Body of pancreas (tissue), 4 donors: Measurements from ENCODE around the gene FOXK2.

Experiments used
- POLR2A ChIP-seq, 3 donors: fragments of 450-650 bp; IDR thresholded peaks; one replicate each; pipeline ENCODE4 v1.6.1; 2016; ENCODE audit warnings: antibody characterized with exemption in 3 of 3, mild to moderate bottlenecking in 2 of 3
- TF ChIP-seq, protein P1 (sequence below), 7 experiments: fragments of 450-650 bp in 4 of 7; fragments of 200-600 bp in 3 of 7; sonication (generic) in 3 of 7; IDR thresholded peaks; one replicate each; pipeline ENCODE4 v1.5.1; 2016 to 2019; ENCODE audit warnings: antibody characterized with exemption in 7 of 7

DNA sequence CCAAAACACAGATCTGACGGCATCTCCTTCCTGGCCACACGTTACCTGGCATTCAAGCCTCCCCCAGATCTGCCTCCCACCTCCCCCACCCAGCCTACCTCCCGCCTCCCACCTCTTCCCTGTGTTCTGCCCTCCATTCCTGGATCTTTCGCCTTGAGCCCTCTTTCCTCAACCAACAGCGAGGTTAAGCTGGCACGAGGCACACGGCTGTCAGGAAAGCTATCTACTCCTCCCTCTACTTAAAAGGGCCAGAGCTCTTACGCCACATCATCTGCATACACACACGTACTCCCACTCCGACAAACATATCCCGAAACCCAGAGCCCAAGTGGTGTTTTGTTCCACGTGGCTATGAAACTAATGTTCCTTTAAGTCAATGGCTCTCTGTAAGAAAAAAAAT lies 110.7 kb downstream of the FOXK2 start:
- TF ChIP-seq, protein P1, sequence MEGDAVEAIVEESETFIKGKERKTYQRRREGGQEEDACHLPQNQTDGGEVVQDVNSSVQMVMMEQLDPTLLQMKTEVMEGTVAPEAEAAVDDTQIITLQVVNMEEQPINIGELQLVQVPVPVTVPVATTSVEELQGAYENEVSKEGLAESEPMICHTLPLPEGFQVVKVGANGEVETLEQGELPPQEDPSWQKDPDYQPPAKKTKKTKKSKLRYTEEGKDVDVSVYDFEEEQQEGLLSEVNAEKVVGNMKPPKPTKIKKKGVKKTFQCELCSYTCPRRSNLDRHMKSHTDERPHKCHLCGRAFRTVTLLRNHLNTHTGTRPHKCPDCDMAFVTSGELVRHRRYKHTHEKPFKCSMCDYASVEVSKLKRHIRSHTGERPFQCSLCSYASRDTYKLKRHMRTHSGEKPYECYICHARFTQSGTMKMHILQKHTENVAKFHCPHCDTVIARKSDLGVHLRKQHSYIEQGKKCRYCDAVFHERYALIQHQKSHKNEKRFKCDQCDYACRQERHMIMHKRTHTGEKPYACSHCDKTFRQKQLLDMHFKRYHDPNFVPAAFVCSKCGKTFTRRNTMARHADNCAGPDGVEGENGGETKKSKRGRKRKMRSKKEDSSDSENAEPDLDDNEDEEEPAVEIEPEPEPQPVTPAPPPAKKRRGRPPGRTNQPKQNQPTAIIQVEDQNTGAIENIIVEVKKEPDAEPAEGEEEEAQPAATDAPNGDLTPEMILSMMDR (IDR thresholded peaks at IDR 0.05), result no peak
- no peak for TF ChIP-seq POLR2A (IDR thresholded peaks at IDR 0.05)
